Measurements from ENCODE around the gene RERE.
A peak's percentile ranks its signal among the peaks of the same experiment; 100 is the strongest.

The RERE gene

DNA sequence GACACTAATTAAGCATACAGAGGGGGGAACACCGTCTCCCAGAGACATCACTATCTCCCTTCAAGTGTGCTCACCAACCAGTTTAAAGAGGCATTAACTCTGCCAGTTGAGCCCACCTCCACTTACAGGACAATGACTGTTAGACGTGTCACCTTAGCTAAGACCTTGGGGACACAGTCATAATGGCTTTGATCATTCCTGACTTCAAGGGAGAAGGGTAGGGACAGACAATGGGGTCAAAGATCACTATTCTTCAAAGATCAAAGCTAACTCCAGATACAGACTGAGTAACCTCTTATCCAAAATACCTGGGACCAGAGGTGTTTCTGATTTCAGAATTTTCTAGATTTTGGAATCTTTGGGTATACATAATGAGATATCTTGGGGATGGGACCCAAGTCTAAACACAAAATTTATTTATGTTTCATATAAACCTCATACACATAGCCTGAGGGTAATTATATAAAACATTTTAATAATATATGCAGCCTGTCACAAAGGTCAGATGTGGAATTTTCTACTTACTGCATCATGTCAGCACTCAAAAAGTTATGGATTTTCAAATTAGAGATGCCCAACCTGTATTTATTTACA is 253.4 kb downstream of the RERE start:
- DNase-seq = no peak

GRCh38 chr1:8562881-8563865 is 254.3 kb downstream of the RERE start:
- no peak for DNase-seq

DNA sequence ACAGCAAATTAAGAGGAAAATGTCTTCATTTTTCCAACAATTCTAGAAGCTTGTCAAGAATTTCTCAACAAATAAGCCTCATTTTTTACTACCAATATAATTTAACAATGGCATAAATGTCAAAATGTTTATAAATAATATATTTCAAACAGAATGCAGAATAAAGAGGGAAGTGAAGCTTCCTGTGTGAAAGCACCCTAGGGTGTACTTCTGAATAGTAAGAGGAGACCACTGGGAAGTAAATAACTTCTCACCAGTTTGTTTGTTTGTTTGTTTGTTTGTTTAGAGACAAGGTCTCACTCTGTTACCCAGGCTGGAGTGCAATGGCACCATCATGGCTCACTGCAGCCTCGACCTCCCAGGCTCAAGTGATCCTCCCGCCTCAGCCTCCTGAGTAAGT is 255.2 kb downstream of the RERE start:
- DNase-seq = no peak

- DNase-seq = peak; percentile 70
These were observed 256.6 kb downstream of the RERE start for GRCh38 chr1:8560611-8561544.

- no peak for DNase-seq
These were observed 257.4 kb downstream of the RERE start for GRCh38 chr1:8560035-8560434.

DNA sequence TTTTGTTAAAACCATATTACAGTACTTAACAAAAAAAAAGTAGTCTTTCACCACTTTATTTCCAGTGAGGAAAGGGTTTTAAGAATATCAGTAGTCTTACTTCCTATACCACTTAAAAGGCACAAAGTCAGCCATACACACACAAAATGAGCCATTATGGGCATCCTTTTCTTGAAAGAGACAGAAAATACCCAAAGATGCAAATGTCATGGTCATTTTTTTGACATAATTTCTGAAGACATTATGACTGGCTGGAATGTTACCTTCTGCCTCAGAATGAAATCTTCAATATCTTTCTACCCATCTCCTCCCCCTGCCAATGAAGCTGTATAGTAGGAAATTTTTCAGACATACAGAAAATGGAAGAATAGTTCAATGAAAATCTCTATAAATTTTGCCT is 261.9 kb downstream of the RERE start:
- DNase-seq = no peak

DNA sequence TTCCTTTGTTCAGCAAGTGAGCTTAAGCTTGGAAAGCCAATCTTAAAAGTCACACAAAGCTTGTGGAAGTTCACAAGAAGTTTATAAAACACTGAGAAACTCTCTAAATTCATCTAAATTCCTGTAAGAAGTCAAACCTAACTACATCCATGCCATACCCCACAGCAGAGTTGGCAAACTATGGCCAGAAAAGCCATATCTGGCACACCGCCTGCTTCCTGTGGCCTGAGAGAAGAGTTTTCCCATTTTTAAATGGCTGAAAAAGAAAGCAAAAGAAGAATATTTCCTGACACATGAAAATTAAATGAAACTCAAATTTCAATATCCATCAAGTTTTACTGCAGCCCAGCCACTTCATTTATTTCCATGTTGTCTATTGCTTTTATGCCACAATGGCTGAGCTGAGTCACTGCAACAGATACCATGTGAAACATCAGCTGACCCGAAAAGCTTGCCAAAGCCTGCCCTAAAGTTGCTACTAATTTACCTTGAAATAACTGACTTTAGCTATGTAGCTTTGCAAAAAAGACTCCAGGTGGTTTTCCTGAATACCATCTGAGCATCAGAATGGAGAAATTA is 262.4 kb downstream of the RERE start:
- no peak for DNase-seq

- no peak for DNase-seq
These were observed 264.5 kb downstream of the RERE start for GRCh38 chr1:8552820-8553397.

DNA sequence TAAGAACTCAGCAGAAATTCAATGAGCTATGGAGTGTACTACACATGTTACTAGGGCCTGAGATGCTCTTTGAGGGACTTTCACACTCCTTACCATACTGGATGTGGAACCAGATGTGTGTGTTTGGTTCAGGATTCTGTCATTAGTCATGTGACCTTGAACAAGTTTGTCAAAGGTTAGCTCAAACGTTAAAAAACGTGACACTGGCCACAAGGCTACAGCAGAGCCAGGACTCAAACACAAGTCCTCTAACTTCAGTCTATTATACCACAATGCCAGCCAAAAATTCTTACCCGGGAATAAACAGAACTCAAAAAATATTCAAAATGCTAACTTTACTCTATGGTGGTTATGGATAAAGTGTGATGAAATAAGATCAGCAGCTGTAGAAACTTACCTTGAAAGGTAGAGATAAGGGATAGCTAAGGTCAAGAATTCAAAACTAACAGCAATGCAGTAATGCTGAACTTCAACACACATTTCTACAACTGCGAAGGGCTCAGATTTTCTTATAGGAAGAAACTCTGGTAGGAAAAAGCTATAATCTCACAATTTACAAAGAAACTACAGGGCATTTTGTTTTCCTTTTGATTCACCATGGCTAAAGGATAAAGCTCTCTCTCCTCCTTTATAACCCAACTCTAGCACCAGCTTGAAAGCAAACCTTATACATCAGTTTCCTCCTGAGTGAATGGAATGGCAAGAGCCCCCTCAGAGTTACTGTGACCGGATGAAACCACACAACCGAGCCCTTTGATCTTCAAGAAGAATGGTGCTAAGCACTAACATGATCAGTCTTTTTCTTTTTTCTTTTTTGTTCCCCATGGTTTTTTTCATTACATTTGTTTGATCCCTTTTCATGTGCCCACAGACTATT is 265.6 kb downstream of the RERE start:
- DNase-seq = no peak

DNA sequence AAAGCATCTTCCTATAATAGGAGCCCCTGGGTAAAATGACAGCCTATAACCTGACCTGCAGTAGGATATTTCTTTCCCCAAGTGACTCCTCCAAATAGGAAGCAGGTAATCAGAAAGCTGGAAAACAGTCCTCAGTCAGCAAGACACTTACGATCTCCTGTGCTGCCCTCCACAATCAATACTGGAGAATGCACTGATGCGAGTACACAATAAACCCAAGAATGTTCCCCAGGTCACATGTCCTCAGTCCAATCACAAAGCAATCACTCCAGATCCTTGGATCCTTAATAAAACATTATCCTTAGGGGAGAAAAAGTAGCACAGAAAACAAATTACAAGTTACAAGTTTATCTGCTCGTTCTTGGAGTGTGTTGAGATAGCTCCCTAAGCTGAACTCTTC is 266.4 kb downstream of the RERE start:
- DNase-seq = no peak

GRCh38 chr1:8547791-8548190 is 269.6 kb downstream of the RERE start:
- no peak for DNase-seq

GRCh38 chr1:8545078-8545477 is 272.4 kb downstream of the RERE start:
- peak; percentile 29 for DNase-seq

- no peak for DNase-seq
These were observed 272.8 kb downstream of the RERE start for GRCh38 chr1:8544644-8545043.

- DNase-seq = no peak
These were observed 273.5 kb downstream of the RERE start for GRCh38 chr1:8543965-8544364.

DNA sequence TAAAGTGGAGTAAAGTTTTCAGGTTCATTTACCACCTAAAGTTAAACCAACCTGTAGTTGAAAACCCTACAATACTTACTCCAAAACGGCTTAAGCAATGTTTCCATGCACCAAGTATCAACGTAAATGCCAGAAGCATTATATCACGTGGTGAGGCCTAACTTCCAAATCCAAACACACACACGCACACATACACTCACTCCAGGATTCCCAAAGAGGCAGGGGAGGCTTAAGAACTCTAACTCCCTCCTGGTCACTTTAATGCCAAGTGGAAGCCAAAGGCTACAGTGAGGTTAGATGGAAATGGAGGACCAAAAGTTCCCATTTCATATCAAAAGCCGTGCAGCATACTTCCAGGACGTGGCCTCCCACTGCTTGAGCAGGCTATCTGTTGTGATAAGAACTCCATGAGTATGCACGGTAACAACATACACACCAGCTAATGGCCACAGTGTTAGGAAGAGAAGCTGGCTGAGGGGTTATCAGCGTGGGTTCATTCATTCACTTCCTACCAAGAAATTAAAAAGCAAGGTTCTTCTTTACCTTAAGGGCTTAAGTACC is 275.4 kb downstream of the RERE start:
- no peak for DNase-seq

- no peak for DNase-seq
These were observed 276.5 kb downstream of the RERE start for GRCh38 chr1:8540971-8541370.

DNA sequence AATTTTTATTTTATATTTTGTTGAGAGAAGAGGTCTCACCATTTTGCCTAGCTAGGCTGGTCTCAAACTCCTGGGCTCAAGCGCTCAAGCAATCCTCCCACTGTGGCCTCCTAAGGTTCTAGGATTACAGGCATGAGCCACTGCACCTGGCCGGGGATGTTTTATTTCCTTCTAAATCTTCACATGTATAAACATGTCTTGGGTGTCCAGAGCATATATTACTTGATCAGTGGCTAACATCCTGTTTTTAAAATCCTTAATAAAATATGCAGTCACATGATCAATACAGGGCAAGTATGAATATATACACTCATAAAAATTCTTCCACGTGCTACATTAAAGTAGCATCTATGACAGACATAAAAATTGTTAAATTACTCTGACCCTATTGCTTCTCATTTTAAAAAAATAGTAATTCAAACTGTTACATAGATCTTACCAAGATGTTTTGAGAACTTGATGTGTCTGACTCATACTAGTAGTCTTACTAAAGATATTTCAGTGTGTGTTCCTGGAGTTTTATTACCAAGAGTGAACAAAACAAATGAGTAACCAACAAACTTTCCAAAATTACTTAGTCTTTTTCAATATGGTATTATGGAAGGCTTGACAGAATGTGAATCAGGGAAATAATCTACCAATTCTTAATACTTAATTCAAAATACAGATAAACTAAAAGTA is 277.0 kb downstream of the RERE start:
- no peak for DNase-seq

- no peak for DNase-seq
These were observed 277.8 kb downstream of the RERE start for GRCh38 chr1:8539683-8540082.

GRCh38 chr1:8538502-8538901 is 278.9 kb downstream of the RERE start:
- no peak for DNase-seq

DNA sequence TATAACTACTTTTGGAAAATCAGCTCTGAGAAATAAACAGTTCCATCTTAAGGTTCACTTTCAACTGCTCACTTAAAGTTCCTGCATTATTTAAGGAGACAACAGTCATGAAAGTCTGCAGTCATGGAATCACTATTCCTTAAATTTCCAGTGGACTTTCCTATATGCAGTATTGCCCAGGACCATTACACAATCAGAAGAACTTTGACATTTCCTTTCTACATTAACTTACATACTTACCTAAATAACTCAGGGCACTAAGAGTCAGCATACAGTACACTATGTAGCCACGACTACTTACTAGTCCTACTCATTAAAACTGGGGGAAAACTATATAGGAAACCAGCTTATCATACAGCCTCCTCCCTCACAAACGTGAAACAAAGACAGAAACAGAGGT is 279.4 kb downstream of the RERE start:
- no peak for DNase-seq

DNA sequence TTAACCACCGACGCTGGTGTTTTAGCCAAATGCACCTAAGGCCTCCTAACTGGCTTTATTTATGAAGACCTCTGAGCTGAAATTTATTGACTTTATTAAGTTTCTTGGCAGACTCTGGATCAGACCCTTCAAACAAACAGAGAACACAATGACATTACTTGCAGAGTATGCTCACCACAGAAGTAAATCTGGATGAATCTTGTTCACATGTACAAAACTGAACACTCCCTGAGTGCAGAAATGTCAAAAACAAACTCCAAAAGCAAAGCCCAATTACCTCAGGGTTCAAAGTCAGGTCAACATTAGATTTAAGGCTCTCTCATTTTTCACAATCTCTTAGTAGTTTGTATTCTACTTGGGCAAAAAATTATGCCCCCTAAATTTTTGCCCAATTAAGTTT is 280.9 kb downstream of the RERE start:
- DNase-seq = no peak
